Colonic mucosa (tissue), 4 donors: Measurements from ENCODE around the gene USP32. TPM values are rescaled to one million over a fixed set of nuclear protein-coding genes. Genes with fewer than 3 reads are reported as not detected.
"Not testable (repeated sequence)": the region's sequence is repeated elsewhere in the genome, so short reads cannot be mapped to it uniquely, and the experiment has no call there.

ENCODE experiments used
- DNase-seq: peaks from one replicate; pipeline ENCODE4 v3.0.0-alpha.2; 2020
- H3K27ac ChIP-seq: fragments of 200-600 bp; one replicate; pipeline ENCODE4 v1.8.0; 2021
- H3K27me3 ChIP-seq: fragments of 200-600 bp; one replicate; pipeline ENCODE4 v1.8.0; 2021
- H3K36me3 ChIP-seq: fragments of 200-600 bp; one replicate; pipeline ENCODE4 v1.8.0; 2021
- H3K4me1 ChIP-seq: fragments of 200-600 bp; one replicate; pipeline ENCODE4 v1.8.0; 2021; ENCODE audit warnings: mild to moderate bottlenecking
- H3K4me3 ChIP-seq: fragments of 200-600 bp; one replicate; pipeline ENCODE4 v1.8.0; 2021
- H3K9ac ChIP-seq, 2 donors: one replicate each; pipeline ENCODE4 v1.7.0; 2013; ENCODE audit warnings: control low read depth in 2 of 2, low read depth in 2 of 2, low read length in 2 of 2
- H3K9me3 ChIP-seq: fragments of 200-600 bp; one replicate; pipeline ENCODE4 v1.8.0; 2021
- CTCF ChIP-seq: fragments of 200-600 bp; IDR thresholded peaks from one replicate; pipeline ENCODE4 v1.8.0; 2022; ENCODE audit warnings: antibody characterized with exemption, mild to moderate bottlenecking
- intact Hi-C: fragments of 100-400 bp; cut with DNase I; formaldehyde crosslinking; loops from one replicate; pipeline ENCODE4 v1.14.1; 2022
- total RNA-seq, 2 donors: library from RNA; stranded (reverse); fragmentation: NEBNext Ultra II Directional in 1 of 2; extraction: Animal tissue kit (Norgen Biotek cat#: 25700) in 1 of 2; gene quantifications; one replicate each; pipeline ENCODE4 v1.2.1, GENCODE V29; 2021
- donor health status: healthy.
- donor health status: DM: no; HTN: no; CAD: no.
- donor health status: DM: no; HTN: no; CAD: no.

USP32 gene
- total RNA-seq, 2 donors from 2014 or later: 28.9 to 52.1 TPM

GRCh38 chr17:60352569-60352968 is 39.4 kb downstream of the USP32 start:
- no peak overlapping the region for H3K27ac ChIP-seq
- H3K9ac ChIP-seq: no peak overlapping the region
- no peak for TF ChIP-seq CTCF
- H3K36me3 ChIP-seq: no peaks in the 10 kb centered on the region
- H3K27me3 ChIP-seq: no peaks in the 10 kb centered on the region
- H3K4me1 ChIP-seq: no peaks in the 10 kb centered on the region
- intact Hi-C loops: no loop called here
- H3K9me3 ChIP-seq: no peaks in the 10 kb centered on the region
- DNase-seq: no peak
- H3K4me3 ChIP-seq: no peak overlapping the region

GRCh38 chr17:60352071-60352470 is 39.9 kb downstream of the USP32 start:
- intact Hi-C loops: no loop called here
- Histone ChIP-seq H3K9me3 (no peaks in the 10 kb centered on the region), H3K9ac (no peak overlapping the region), H3K27ac (no peak overlapping the region), H3K27me3 (no peaks in the 10 kb centered on the region), H3K36me3 (no peaks in the 10 kb centered on the region), H3K4me3 (no peak overlapping the region), H3K4me1 (no peaks in the 10 kb centered on the region)
- TF ChIP-seq CTCF: no peak
- DNase-seq: no peak

GRCh38 chr17:60351012-60351695 is 40.8 kb downstream of the USP32 start:
- H3K9ac ChIP-seq: no peak overlapping the region
- no peak for TF ChIP-seq CTCF
- H3K27me3 ChIP-seq: no peaks in the 10 kb centered on the region
- H3K4me1 ChIP-seq: no peaks in the 10 kb centered on the region
- no peaks in the 10 kb centered on the region for H3K36me3 ChIP-seq
- H3K9me3 ChIP-seq: no peaks in the 10 kb centered on the region
- no peak for DNase-seq
- no peak overlapping the region for H3K27ac ChIP-seq
- intact Hi-C loops: no loop called here
- no peak overlapping the region for H3K4me3 ChIP-seq

- intact Hi-C loops: no loop called here
- Histone ChIP-seq H3K36me3 (no peaks in the 10 kb centered on the region), H3K27ac (no peak overlapping the region), H3K9ac (no peak overlapping the region), H3K27me3 (no peaks in the 10 kb centered on the region), H3K9me3 (no peaks in the 10 kb centered on the region), H3K4me1 (no peaks in the 10 kb centered on the region), H3K4me3 (no peak overlapping the region)
- no peak for DNase-seq
- TF ChIP-seq CTCF: no peak
Measured at GRCh38 chr17:60348616-60349015, 43.3 kb downstream of the USP32 start.

GRCh38 chr17:60345233-60345632 is 46.7 kb downstream of the USP32 start:
- no peak for DNase-seq
- Histone ChIP-seq H3K4me3 (no peak overlapping the region), H3K4me1 (no peaks in the 10 kb centered on the region), H3K9ac (no peak overlapping the region), H3K27me3 (no peaks in the 10 kb centered on the region), H3K9me3 (no peaks in the 10 kb centered on the region), H3K36me3 (no peaks in the 10 kb centered on the region), H3K27ac (no peak overlapping the region)
- intact Hi-C loops: no loop called here
- no peak for TF ChIP-seq CTCF

GRCh38 chr17:60342492-60342891 is 49.4 kb downstream of the USP32 start:
- H3K4me3 ChIP-seq, H3K27me3 ChIP-seq, H3K4me1 ChIP-seq, H3K9me3 ChIP-seq, H3K9ac ChIP-seq, H3K36me3 ChIP-seq, intact Hi-C loops, DNase-seq, H3K27ac ChIP-seq: not testable (repeated sequence)
